HepG2 (cell line): Measurements from ENCODE around the gene ARAP3. TPM values are rescaled to one million over a fixed set of nuclear protein-coding genes. Genes with fewer than 3 reads are reported as not detected.

Source experiments
- CAMTA2 ChIP-seq: sonication (generic); formaldehyde crosslinking; IDR thresholded peaks from 2 replicates; pipeline ENCODE4 v1.4.0; 2020; ENCODE audit warnings: mild to moderate bottlenecking, missing genetic modification reagents, borderline replicate concordance
- CHD2 ChIP-seq: IDR thresholded peaks from 2 replicates; pipeline ENCODE4 v1.6.1; 2011; ENCODE audit warnings: low read depth, low read length, improper control_type of control experiment
- CREM ChIP-seq, 2 experiments: sonication (generic) in 1 of 2; formaldehyde crosslinking in 1 of 2; IDR thresholded peaks; 2 replicates each; pipeline versions ENCODE4 v1.4.0 to v1.6.1; 2016 to 2020; ENCODE audit warnings: antibody characterized with exemption in 1 of 2, mild to moderate bottlenecking in 1 of 2, missing genetic modification reagents in 1 of 2
- EED ChIP-seq: sonication (generic); formaldehyde crosslinking; IDR thresholded peaks from 2 replicates; pipeline ENCODE4 v1.5.0; 2020; ENCODE audit warnings: mild to moderate bottlenecking, missing genetic modification reagents
- FLYWCH1 ChIP-seq: sonication (generic); formaldehyde crosslinking; IDR thresholded peaks from 2 replicates; pipeline ENCODE4 v1.8.1; 2023; ENCODE audit warnings: mild to moderate bottlenecking, missing genetic modification reagents
- FOXJ3 ChIP-seq: sonication (generic); formaldehyde crosslinking; IDR thresholded peaks from 2 replicates; pipeline ENCODE4 v1.4.0; 2020; ENCODE audit warnings: missing genetic modification reagents, mild to moderate bottlenecking, borderline replicate concordance
- FOXK1 ChIP-seq: sonication (generic); formaldehyde crosslinking; IDR thresholded peaks from 2 replicates; pipeline ENCODE4 v1.4.0; 2020; ENCODE audit warnings: low read depth, missing genetic modification reagents, borderline replicate concordance
- HDAC1 ChIP-seq: sonication (generic); formaldehyde crosslinking; IDR thresholded peaks from 2 replicates; pipeline ENCODE4 v1.5.1; 2020; ENCODE audit warnings: mild to moderate bottlenecking, missing genetic modification reagents
- HMG20A ChIP-seq: IDR thresholded peaks from 2 replicates; pipeline ENCODE4 v1.6.1; 2016; ENCODE audit warnings: borderline replicate concordance
- KLF15 ChIP-seq: sonication (generic); formaldehyde crosslinking; IDR thresholded peaks from 2 replicates; pipeline ENCODE4 v1.8.1; 2023; ENCODE audit warnings: borderline replicate concordance, mild to moderate bottlenecking, inconsistent platforms, missing genetic modification reagents, mixed read lengths
- KLF9 ChIP-seq: IDR thresholded peaks from 2 replicates; pipeline ENCODE4 v1.6.1; 2016; ENCODE audit warnings: low read depth
- KMT2A ChIP-seq: sonication (generic); formaldehyde crosslinking; IDR thresholded peaks from 2 replicates; pipeline ENCODE4 v1.4.0; 2020; ENCODE audit warnings: missing genetic modification reagents
- MAFG ChIP-seq: sonication (generic); formaldehyde crosslinking; IDR thresholded peaks from 2 replicates; pipeline ENCODE4 v1.5.1; 2020; ENCODE audit warnings: mild to moderate bottlenecking, missing genetic modification reagents
- MED8 ChIP-seq: sonication (generic); formaldehyde crosslinking; IDR thresholded peaks from 2 replicates; pipeline ENCODE4 v1.8.1; 2023; ENCODE audit warnings: mild to moderate bottlenecking, missing genetic modification reagents; ENCODE audit not compliant: insufficient replicate concordance
- PPARG ChIP-seq: conservative IDR thresholded peaks from 2 replicates; pipeline ENCODE4 v1.6.1; 2016; ENCODE audit warnings: missing biosample characterization, missing genetic modification reagents
- SATB2 ChIP-seq: sonication (generic); formaldehyde crosslinking; IDR thresholded peaks from 2 replicates; pipeline ENCODE4 v1.5.0; 2020; ENCODE audit warnings: missing genetic modification reagents
- THAP11 ChIP-seq: IDR thresholded peaks from 2 replicates; pipeline ENCODE4 v1.6.1; 2016; ENCODE audit warnings: missing biosample characterization, missing genetic modification reagents
- XBP1 ChIP-seq: sonication (generic); formaldehyde crosslinking; IDR thresholded peaks from 2 replicates; pipeline ENCODE4 v1.5.0; 2020; ENCODE audit warnings: missing genetic modification reagents
- YY1 ChIP-seq: IDR thresholded peaks from 2 replicates; pipeline ENCODE4 v1.6.1; 2011; ENCODE audit warnings: low read length, low read depth, moderate library complexity, mild to moderate bottlenecking; ENCODE audit not compliant: insufficient read depth, insufficient replicate concordance
- ZMAT3 ChIP-seq: sonication (generic); formaldehyde crosslinking; conservative IDR thresholded peaks from 2 replicates; pipeline ENCODE4 v1.7.0; 2021; ENCODE audit warnings: missing genetic modification reagents
- ZNF17 ChIP-seq: sonication (generic); formaldehyde crosslinking; IDR thresholded peaks from 2 replicates; pipeline ENCODE4 v1.5.0; 2020; ENCODE audit warnings: mild to moderate bottlenecking, missing genetic modification reagents
- ZNF24 ChIP-seq: fragments of 450-650 bp; IDR thresholded peaks from 2 replicates; pipeline ENCODE4 v1.6.1; 2017; ENCODE audit warnings: antibody characterized with exemption, mild to moderate bottlenecking
- ZNF296 ChIP-seq: sonication (generic); formaldehyde crosslinking; conservative IDR thresholded peaks from 2 replicates; pipeline ENCODE4 v1.5.0; 2020; ENCODE audit warnings: mild to moderate bottlenecking, missing genetic modification reagents
- ZNF558 ChIP-seq: sonication (generic); formaldehyde crosslinking; IDR thresholded peaks from 2 replicates; pipeline ENCODE4 v1.9.0; 2022; ENCODE audit warnings: mild to moderate bottlenecking, missing genetic modification reagents, borderline replicate concordance
- ZNF660 ChIP-seq: sonication (generic); formaldehyde crosslinking; IDR thresholded peaks from 2 replicates; pipeline ENCODE4 v1.5.1; 2020; ENCODE audit warnings: mild to moderate bottlenecking, low read depth, missing genetic modification reagents, borderline replicate concordance
- ZNF713 ChIP-seq: sonication (generic); formaldehyde crosslinking; IDR thresholded peaks from 2 replicates; pipeline ENCODE4 v1.4.0; 2020; ENCODE audit warnings: mild to moderate bottlenecking, missing genetic modification reagents
- ZNF749 ChIP-seq: sonication (generic); formaldehyde crosslinking; IDR thresholded peaks from 2 replicates; pipeline ENCODE4 v1.8.0; 2022; ENCODE audit warnings: mild to moderate bottlenecking, missing genetic modification reagents, moderate library complexity, borderline replicate concordance
- polyA plus RNA-seq, 8 experiments: library from polyadenylated mRNA; depleted of rRNA in 3 of 8; stranded (reverse) in 7 of 8; unstranded in 1 of 8; fragments of >200 nt; fragmentation: Illumina TruSeq in 4 of 8; extraction: Trizol in 4 of 8; gene quantifications; 2 replicates each; pipeline versions ENCODE4 v1.2.1 to v1.2.3, GENCODE V29; 2011 to 2016; ENCODE audit warnings: low read depth in 4 of 8, missing spikeins in 1 of 8, mixed read lengths in 1 of 8; ENCODE audit not compliant: insufficient read depth in 1 of 8
- total RNA-seq, 5 experiments: library from RNA; depleted of rRNA; stranded (reverse); fragments of >200 nt; fragmentation: Illumina TruSeq; extraction: Trizol; gene quantifications; 2 replicates each; pipeline ENCODE4 v1.2.3, GENCODE V29; 2016; ENCODE audit warnings: low read depth in 1 of 5
- TF ChIP-seq, protein P1 (sequence below): sonication (generic); formaldehyde crosslinking; IDR thresholded peaks from 2 replicates; pipeline ENCODE4 v1.5.0; 2020; ENCODE audit warnings: missing genetic modification reagents, mild to moderate bottlenecking, borderline replicate concordance
- TF ChIP-seq, protein P2 (sequence below): sonication (generic); formaldehyde crosslinking; IDR thresholded peaks from 2 replicates; pipeline ENCODE4 v1.8.0; 2022; ENCODE audit warnings: mild to moderate bottlenecking, missing genetic modification reagents, moderate library complexity
- TF ChIP-seq, protein P3 (sequence below): sonication (generic); formaldehyde crosslinking; IDR thresholded peaks from 2 replicates; pipeline ENCODE4 v1.8.1; 2023; ENCODE audit warnings: mild to moderate bottlenecking, moderate library complexity, missing genetic modification reagents

ARAP3 gene
- total and polyA plus RNA-seq, 2 of the 13 experiments (the other 11 are each of a cell fraction or from before 2014, with no cell fraction given), result 0.25 TPM; not detected in 1

DNA sequence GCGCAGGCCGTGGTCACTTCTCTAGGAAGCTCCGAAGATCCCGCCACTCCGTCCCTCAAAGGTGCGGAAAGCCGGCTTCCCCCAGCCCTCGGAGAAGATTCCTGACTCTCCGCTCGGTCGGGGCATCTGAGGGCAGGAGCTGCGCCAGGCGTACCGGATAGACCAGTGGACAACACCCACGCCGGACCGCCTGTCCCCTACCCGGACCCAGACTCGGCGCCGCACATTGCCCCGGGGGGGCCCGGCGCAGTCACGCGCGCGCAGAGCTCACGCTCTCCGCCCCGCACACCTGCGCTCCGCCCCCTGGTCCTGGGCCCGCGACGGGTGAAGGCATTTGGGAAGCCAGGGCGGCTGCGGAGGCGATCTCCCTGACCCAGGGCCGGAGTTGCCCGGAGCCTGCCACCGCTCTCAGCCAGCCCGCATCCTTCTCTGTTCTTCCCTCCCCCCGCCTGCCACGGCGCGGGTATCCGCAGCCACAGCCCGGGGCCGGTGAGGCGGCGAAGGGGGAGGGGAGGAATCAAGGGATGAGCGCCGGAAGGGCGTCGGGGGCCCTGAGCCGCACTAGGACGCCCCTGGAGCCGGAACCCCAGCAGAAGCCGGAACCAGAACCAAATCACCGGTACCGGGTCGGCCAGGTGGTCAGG, 44.8 kb downstream of the ARAP3 start (continued):
- TF ChIP-seq FOXJ3 (CRISPR knock-in tag), result no peak
- no peak for TF ChIP-seq ZNF296
- TF ChIP-seq KMT2A (CRISPR knock-in tag), result 0 out of 2 replicates have a peak, but pooled peaks have one; percentile 29
- no peak for TF ChIP-seq ZNF24
- 0 out of 2 replicates have a peak, but pooled peaks have one; percentile 55 for TF ChIP-seq FLYWCH1 (CRISPR knock-in tag)
- TF ChIP-seq KLF9, result 0 out of 2 replicates have a peak, but pooled peaks have one; percentile 25
- no peak for TF ChIP-seq ZNF660 (CRISPR knock-in tag)
- no peak for TF ChIP-seq CHD2
- peak; percentile 2 for TF ChIP-seq MED8 (CRISPR knock-in tag)
- TF ChIP-seq, protein P1, sequence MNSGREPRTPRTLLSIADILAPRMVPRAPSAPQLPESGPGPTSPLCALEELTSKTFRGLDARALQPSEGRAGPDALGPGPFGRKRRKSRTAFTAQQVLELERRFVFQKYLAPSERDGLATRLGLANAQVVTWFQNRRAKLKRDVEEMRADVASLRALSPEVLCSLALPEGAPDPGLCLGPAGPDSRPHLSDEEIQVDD (CRISPR knock-in tag), result no peak
- TF ChIP-seq, protein P2, sequence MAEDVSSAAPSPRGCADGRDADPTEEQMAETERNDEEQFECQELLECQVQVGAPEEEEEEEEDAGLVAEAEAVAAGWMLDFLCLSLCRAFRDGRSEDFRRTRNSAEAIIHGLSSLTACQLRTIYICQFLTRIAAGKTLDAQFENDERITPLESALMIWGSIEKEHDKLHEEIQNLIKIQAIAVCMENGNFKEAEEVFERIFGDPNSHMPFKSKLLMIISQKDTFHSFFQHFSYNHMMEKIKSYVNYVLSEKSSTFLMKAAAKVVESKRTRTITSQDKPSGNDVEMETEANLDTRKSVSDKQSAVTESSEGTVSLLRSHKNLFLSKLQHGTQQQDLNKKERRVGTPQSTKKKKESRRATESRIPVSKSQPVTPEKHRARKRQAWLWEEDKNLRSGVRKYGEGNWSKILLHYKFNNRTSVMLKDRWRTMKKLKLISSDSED (CRISPR knock-in tag), result no peak
- TF ChIP-seq ZNF17 (CRISPR knock-in tag), result no peak
- TF ChIP-seq CREM (IDR thresholded peaks at IDR 0.05), result no peak
- TF ChIP-seq CREM (CRISPR knock-in tag; IDR thresholded peaks at IDR 0.05), result no peak
- TF ChIP-seq EED (CRISPR knock-in tag), result peak; percentile 76; the same call in 1 of the 2 replicates
- TF ChIP-seq HMG20A (CRISPR knock-in tag), result no peak
- no peak for TF ChIP-seq PPARG (CRISPR knock-in tag)
- peak; percentile 62; the same call in 1 of the 2 replicates for TF ChIP-seq ZMAT3 (CRISPR knock-in tag)
- TF ChIP-seq MAFG, result no peak
- TF ChIP-seq XBP1 (CRISPR knock-in tag), result no peak
- TF ChIP-seq FOXK1, result no peak
- no peak for TF ChIP-seq CAMTA2
- no peak for TF ChIP-seq ZNF713 (CRISPR knock-in tag)
- TF ChIP-seq, protein P3, sequence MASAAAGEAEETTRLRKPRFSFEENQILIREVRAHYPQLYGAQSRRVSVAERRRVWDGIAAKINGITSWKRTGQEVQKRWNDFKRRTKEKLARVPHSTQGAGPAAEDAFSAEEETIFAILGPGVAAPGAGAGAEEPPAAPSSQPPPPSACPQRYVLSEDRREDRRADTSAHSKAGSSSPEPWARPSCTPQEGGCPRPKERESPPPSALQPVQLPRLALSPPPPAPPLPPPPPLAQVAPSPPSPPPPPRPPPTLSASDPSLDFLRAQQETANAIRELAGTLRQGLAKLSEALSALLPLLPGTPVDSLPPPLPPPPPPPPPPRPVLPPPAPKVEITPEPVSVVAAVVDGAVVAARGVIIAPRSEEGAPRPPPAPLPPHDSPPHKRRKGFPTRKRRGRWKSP, result peak; percentile 67
- TF ChIP-seq KLF15 (CRISPR knock-in tag), result 0 out of 2 replicates have a peak, but pooled peaks have one; percentile 12
- TF ChIP-seq THAP11 (CRISPR knock-in tag), result no peak; the same call in 1 of the 2 replicates
- 0 out of 2 replicates have a peak, but pooled peaks have one; percentile 56 for TF ChIP-seq ZNF749
- peak; percentile 53; the same call in 1 of the 2 replicates for TF ChIP-seq HDAC1 (CRISPR knock-in tag)
- no peak for TF ChIP-seq YY1
- peak; percentile 30; the same call in 1 of the 2 replicates for TF ChIP-seq ZNF558
- 0 out of 2 replicates have a peak, but pooled peaks have one; percentile 36 for TF ChIP-seq SATB2 (CRISPR knock-in tag)
